Effector memory CD8-positive, alpha-beta T cell (primary cell): ENCODE results near the gene RUNDC1.
"Not testable (repeated sequence)": the region's sequence is repeated elsewhere in the genome, so short reads cannot be mapped to it uniquely, and the experiment has no call there.

Experiments used
- ATAC-seq: fragments of 150-1000 bp; cut with Tn5 transposase; replicated peaks from 2 replicates; pipeline ENCODE4 v1.10.0; 2021; ENCODE audit warnings: mild to moderate bottlenecking, moderate library complexity
- DNase-seq, 3 experiments: peaks; one replicate each; pipeline ENCODE4 v3.0.0; 2021
- H3K27ac Mint-ChIP-seq, 2 donors: one replicate each; pipeline ENCODE4 v1.8.0; 2022; ENCODE audit warnings: mild to moderate bottlenecking in 2 of 2, mixed read lengths in 2 of 2, moderate library complexity in 2 of 2
- H3K27me3 Mint-ChIP-seq, 2 donors: one replicate each; pipeline ENCODE4 v1.8.0; 2022; ENCODE audit warnings: mixed read lengths in 2 of 2
- H3K36me3 Mint-ChIP-seq: one replicate; pipeline ENCODE4 v1.8.0; 2022; ENCODE audit warnings: mild to moderate bottlenecking, moderate library complexity, mixed read lengths; ENCODE audit not compliant: insufficient read depth
- H3K4me1 Mint-ChIP-seq, 2 donors: one replicate each; pipeline ENCODE4 v1.8.0; 2022; ENCODE audit warnings: low read depth in 2 of 2, mixed read lengths in 2 of 2
- H3K4me3 Mint-ChIP-seq, 2 donors: one replicate each; pipeline ENCODE4 v1.8.0; 2022; ENCODE audit warnings: mild to moderate bottlenecking in 2 of 2, mixed read lengths in 2 of 2, moderate library complexity in 2 of 2
- H3K9me3 Mint-ChIP-seq, 2 donors: one replicate each; pipeline ENCODE4 v1.8.0; 2022; ENCODE audit warnings: mixed read lengths in 2 of 2

The RUNDC1 gene

DNA sequence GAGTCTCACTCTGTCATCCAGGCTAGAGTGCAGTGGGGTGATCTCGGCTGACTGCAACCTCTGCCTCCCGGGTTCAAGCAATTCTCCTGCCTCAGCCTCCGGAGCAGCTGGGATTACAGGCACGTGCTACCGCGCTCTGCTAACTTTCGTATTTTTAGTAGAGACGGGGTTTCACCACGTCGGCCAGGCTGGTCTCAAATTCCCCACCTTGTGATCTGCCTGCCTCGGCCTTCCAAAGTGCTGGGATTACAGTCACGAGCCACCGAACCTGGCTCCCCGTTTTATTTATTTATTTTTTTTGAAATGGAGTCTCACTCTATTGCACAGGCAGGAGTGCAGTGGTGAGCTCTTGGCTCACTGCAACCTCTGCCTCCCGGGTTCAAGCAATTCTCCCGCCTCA is 4.7 kb upstream of the RUNDC1 start:
- H3K4me1 Mint-ChIP-seq = peaks cover 11 to 13% of the 10 kb centered on the region in 2 donors
- ATAC-seq, DNase-seq, H3K27ac Mint-ChIP-seq, H3K9me3 Mint-ChIP-seq, H3K27me3 Mint-ChIP-seq, H3K4me3 Mint-ChIP-seq: not testable (repeated sequence)
- H3K36me3 Mint-ChIP-seq = peaks cover 10% of the 10 kb centered on the region

GRCh38 chr17:42979511-42980273 is 673 bp upstream of the RUNDC1 start, which contains the start of gene PTGES3L:
PTGES3L (minus strand) TSS chr17:42980080; CDS start chr17:42980053, 27 bp downstream.
- Mint-ChIP-seq H3K4me1 (peaks cover 22 to 28% of the 10 kb centered on the region in 2 donors), H3K36me3 (peaks cover 30% of the 10 kb centered on the region), H3K27me3 (no peaks in the 10 kb centered on the region), H3K27ac (peak within 1 kb of the TSS; percentile 95 to 97), H3K9me3 (no peaks in the 10 kb centered on the region), H3K4me3 (peak within 1 kb of the TSS; percentile 93 to 95)
- ATAC-seq = peak; percentile 13
- DNase-seq = no peak

GRCh38 chr17:42980766-42981397 is 517 bp downstream of the RUNDC1 start:
- DNase-seq (peak; percentile 27 to 52 (median 37)), ATAC-seq (peak; percentile 73)
- Mint-ChIP-seq H3K4me3 (peak overlapping the region; percentile 93 to 95), H3K27me3 (no peaks in the 10 kb centered on the region), H3K27ac (peak overlapping the region; percentile 95 to 97), H3K4me1 (peaks cover 22 to 28% of the 10 kb centered on the region in 2 donors), H3K36me3 (peaks cover 38% of the 10 kb centered on the region), H3K9me3 (no peaks in the 10 kb centered on the region)

DNA sequence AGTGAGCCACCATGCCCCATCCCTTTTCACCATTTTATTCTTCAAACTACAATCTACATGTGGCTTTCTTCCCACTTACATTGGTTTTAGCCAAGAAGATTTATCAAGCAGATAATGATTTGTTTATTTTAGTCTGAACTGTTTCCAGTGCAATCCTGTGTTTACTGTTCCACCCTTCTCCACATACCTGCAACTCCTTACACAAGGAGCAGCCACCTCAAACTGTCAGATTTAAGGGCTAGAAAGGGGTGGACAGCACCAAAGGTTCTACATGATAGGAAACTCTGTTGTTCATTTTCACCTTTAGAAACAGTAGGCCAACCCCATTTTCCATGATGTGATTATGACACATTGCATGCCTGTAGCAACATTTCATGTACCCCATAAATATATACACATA is 1.9 kb downstream of the RUNDC1 start:
- Mint-ChIP-seq H3K9me3 (no peaks in the 10 kb centered on the region), H3K4me1 (peaks cover 22 to 28% of the 10 kb centered on the region in 2 donors), H3K4me3 (peak overlapping the region; percentile 93 to 95), H3K27ac (peak overlapping the region; percentile 28 to 97), H3K27me3 (no peaks in the 10 kb centered on the region), H3K36me3 (peaks cover 52% of the 10 kb centered on the region)
- no peak for DNase-seq
- no peak for ATAC-seq

- Mint-ChIP-seq H3K27ac (peak overlapping the region in 1 of 2 donors; percentile 62), H3K4me1 (peaks cover 14 to 18% of the 10 kb centered on the region in 2 donors), H3K36me3 (peaks cover 72% of the 10 kb centered on the region), H3K4me3 (no peak overlapping the region), H3K27me3 (no peaks in the 10 kb centered on the region), H3K9me3 (no peaks in the 10 kb centered on the region)
- DNase-seq (no peak), ATAC-seq (no peak)
These were observed 4.9 kb downstream of the RUNDC1 start for GRCh38 chr17:42985225-42985624.

- Mint-ChIP-seq H3K9me3 (no peaks in the 10 kb centered on the region), H3K27me3 (no peaks in the 10 kb centered on the region), H3K27ac (peak overlapping the region in 1 of 2 donors; percentile 35), H3K4me1 (no peaks in the 10 kb centered on the region), H3K36me3 (peaks cover 72% of the 10 kb centered on the region), H3K4me3 (no peak overlapping the region)
- DNase-seq = no peak
- ATAC-seq = no peak
These were observed 8.8 kb downstream of the RUNDC1 start for GRCh38 chr17:42989141-42989540.

DNA sequence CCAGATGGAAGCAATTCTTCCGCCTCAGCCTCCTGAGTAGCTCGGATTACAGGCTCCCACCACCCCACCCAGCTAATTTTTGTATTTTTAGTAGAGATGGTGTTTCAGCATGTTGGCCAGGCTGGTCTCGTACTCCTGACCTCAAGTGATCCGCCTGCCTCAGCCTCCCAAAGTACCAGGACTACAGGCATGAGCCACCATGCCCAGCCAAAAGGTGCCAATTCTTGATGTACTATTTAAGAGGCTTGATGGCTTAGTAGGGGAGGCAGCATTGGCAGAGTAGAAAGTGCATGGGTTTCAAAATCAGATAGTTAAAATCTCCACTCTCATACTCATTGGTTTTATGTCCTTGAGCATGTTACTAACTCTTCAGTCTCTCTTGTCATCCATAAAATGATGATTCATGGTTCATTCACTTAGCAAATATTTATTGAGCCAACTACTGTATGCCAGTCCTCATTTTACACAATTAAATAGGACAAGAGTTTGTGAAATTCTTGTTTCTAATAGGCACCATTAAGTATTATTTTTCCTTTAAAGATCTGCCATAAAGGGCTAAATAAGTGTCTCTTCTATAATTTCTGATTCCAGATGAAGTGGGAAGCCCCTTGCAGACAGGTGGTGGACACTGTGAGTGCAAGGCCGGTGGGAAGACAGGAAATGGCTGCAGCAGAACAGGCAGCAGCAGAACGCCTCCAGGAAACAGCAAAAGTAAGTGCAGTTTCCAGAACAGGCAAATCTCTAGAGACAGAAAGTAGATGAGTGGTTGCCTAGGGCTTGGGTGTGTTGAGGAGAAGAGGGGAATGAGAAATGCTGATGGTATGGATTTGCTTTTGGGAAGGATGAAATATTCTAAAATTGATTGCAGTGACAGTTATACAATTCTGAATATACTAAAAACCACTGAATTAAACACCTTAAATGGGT is 9.6 kb downstream of the RUNDC1 start:
- Mint-ChIP-seq H3K9me3 (no peaks in the 10 kb centered on the region), H3K36me3 (peaks cover 67% of the 10 kb centered on the region), H3K27me3 (no peaks in the 10 kb centered on the region), H3K27ac (peak overlapping the region in 1 of 2 donors; percentile 23), H3K4me1 (no peaks in the 10 kb centered on the region), H3K4me3 (no peak overlapping the region)
- DNase-seq = no peak
- no peak for ATAC-seq

DNA sequence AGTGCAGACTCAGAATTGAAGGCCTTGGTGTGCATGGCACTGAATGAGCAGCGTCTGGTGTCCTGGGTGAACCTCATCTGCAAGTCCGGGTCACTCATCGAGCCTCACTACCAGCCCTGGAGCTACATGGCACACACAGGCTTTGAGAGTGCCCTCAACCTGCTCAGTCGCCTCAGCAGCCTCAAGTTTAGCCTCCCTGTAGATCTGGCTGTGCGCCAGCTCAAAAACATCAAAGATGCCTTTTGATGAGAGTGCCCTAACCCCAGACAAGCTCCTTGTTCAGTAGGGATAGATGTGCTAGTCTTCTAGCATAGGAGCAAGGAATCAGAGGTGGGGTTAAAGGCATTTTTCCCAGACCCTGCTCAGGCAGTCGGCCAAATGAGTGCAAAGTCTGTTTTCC is 11.1 kb downstream of the RUNDC1 start:
- no peak overlapping the region for H3K4me3 Mint-ChIP-seq
- H3K4me1 Mint-ChIP-seq = no peaks in the 10 kb centered on the region
- H3K27ac Mint-ChIP-seq = no peak overlapping the region
- no peaks in the 10 kb centered on the region for H3K9me3 Mint-ChIP-seq
- ATAC-seq (no peak), DNase-seq (no peak)
- peaks cover 57% of the 10 kb centered on the region for H3K36me3 Mint-ChIP-seq
- no peaks in the 10 kb centered on the region for H3K27me3 Mint-ChIP-seq

GRCh38 chr17:42992872-42993271 is 12.5 kb downstream of the RUNDC1 start:
- no peak overlapping the region for H3K27ac Mint-ChIP-seq
- peaks cover 45% of the 10 kb centered on the region for H3K36me3 Mint-ChIP-seq
- H3K4me3 Mint-ChIP-seq = no peak overlapping the region
- H3K27me3 Mint-ChIP-seq = no peaks in the 10 kb centered on the region
- H3K4me1 Mint-ChIP-seq = peaks cover 2 to 3% of the 10 kb centered on the region in 2 donors
- H3K9me3 Mint-ChIP-seq = no peaks in the 10 kb centered on the region
- no peak for ATAC-seq
- DNase-seq = no peak

GRCh38 chr17:42993913-42994312 is 13.5 kb downstream of the RUNDC1 start:
- not testable (repeated sequence) for ATAC-seq, H3K9me3 Mint-ChIP-seq, H3K4me3 Mint-ChIP-seq, H3K27me3 Mint-ChIP-seq, H3K4me1 Mint-ChIP-seq, DNase-seq
- Mint-ChIP-seq H3K36me3 (peaks cover 44% of the 10 kb centered on the region), H3K27ac (peak overlapping the region in 1 of 2 donors; percentile 45)

DNA sequence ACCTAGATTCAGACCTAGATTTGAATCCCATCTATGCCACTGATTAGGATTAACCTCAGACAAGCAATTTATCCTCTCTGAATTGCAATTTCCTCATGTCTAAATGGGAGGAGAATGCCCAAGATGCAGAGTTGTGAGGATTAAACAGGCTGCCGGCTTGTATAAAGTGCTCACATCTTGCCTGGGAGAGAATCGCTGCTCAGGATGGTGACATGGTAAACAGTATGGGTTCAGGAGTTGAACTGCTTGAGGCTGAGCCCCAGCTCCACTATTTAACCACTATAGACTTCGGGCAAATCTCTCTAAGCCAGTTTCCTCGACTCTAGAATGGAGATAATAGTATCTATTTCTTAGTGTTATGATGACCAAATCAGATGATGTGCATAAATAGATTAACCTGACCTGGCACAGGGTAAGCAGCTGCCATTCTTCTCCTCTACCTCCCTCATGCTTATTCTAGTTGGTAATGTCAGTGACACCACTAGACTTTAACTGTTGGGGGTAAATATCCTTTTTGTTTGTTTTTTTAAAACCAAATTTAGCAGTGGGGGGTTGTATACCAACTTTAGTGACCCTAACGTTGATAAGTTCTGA is 17.1 kb downstream of the RUNDC1 start:
- H3K4me1 Mint-ChIP-seq = peaks cover 20 to 23% of the 10 kb centered on the region in 2 donors
- H3K36me3 Mint-ChIP-seq = peaks cover 44% of the 10 kb centered on the region
- no peak for ATAC-seq
- peak overlapping the region; percentile 92 to 93 for H3K4me3 Mint-ChIP-seq
- no peak for DNase-seq
- H3K9me3 Mint-ChIP-seq = no peaks in the 10 kb centered on the region
- H3K27me3 Mint-ChIP-seq = no peaks in the 10 kb centered on the region
- H3K27ac Mint-ChIP-seq = peak overlapping the region; percentile 99

DNA sequence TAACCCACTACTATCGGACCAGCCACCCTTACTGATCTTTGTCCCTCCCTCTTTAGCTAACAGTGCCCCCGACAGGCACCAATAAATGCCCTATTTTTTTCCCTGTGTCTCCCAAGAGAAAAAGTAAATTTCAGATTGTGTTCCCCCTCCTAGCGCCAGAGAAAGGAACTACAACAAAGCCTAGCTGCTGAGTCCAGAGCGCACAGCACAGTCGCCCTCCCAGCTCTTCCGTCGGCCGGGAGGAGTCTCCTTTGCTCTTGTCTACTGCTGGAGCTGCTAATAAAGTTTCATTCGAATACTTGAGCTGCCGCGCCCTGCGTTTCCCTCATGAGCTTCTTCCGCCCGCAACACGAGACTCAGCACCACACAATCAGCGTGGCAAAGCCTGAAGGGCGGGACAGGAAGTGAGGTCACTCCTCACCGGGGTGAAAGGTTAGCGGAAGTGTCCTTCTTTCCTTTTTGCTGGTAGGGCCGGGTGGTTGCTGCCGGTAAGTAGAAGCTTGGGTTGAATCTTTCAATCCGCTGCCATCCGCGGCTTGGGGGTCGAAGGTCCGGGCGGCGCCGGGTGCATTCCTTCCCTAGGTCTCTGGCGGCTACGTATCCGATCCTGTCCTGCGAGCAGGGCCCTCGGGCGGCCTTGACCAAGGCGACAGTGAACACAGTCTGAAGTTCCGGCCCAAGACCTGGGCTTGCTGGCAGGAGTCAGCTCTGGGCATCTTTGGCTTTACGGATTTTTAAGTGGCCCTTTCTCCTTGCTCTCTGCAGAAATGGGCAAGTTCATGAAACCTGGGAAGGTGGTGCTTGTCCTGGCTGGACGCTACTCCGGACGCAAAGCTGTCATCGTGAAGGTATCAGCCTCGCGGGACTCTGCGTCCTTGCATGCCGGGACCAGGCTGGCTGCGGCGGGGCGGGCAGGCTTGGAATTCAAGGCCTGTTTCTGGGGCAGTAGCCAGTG is 17.9 kb downstream of the RUNDC1 start, which contains the start of gene RPL27:
Gene RPL27 (plus strand): TSS at position 436 of the 955 bp plus-strand sequence. CDS start 332 bp downstream, at position 768.
- ATAC-seq (peak; percentile 93), DNase-seq (peak; percentile 98 to 99 (median 98))
- H3K4me3 Mint-ChIP-seq = peak within 1 kb of the TSS; percentile 92 to 93
- H3K27me3 Mint-ChIP-seq = no peaks in the 10 kb centered on the region
- peak within 1 kb of the TSS; percentile 99 for H3K27ac Mint-ChIP-seq
- peaks cover 52% of the 10 kb centered on the region for H3K36me3 Mint-ChIP-seq
- peaks cover 20 to 23% of the 10 kb centered on the region in 2 donors for H3K4me1 Mint-ChIP-seq
- no peaks in the 10 kb centered on the region for H3K9me3 Mint-ChIP-seq
